D721Med (cell line): ENCODE measurements around the gene ERBB4.

Experiments
- DNase-seq: peaks from one replicate; pipeline ENCODE4 v3.0.0; 2011; ENCODE audit warnings: low spot score; ENCODE audit not compliant: insufficient read length
- FAIRE-seq: peaks from 2 replicates; lab custom pipeline; 2011; peaks lifted over from hg19 to GRCh38; lab: Jason Lieb, UNC
- TF ChIP-seq, protein P1 (sequence below): IDR thresholded peaks from 2 replicates; pipeline ENCODE4 v1.5.1; 2012; ENCODE audit warnings: mild to moderate bottlenecking, control low read depth; ENCODE audit not compliant: insufficient read depth; ENCODE audit errors: missing control alignments

Gene ERBB4

DNA sequence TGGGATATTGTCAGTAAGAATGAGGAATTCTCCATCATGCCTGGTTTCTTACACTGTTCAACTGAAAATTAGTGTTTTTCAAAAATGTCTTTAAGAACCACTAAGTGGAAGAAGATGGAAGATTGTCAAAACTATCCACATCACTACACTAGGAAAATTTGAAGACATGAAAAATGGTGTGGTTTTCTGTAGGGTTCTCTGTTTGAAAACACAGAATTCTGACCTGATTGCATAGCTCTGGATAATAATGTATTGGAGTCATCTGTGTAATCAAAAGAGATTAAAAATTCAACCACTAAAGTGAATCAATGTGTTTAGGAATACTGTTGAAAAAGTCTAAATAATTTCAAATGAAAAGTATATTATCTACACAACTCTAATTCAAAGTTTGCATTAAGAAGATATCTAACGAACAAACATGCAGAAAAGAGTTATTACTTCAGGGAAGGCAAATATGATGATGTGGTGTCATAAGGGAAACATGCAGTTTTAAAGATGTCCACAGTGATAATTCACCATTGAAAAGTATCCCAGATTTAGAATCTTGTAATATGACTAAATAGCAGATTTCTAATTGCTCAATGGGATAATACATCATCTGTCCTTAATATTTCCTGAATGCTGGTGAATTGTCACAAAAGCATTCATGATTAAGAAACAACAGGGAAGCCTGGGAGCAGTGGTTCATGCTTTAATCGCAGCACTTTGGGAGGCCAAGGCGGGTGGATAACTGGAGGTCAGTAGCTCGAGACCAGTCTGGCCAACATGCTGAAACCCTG is 116.9 kb downstream of the ERBB4 start:
- DNase-seq (no peak), FAIRE-seq (no peak)
- TF ChIP-seq, protein P1, sequence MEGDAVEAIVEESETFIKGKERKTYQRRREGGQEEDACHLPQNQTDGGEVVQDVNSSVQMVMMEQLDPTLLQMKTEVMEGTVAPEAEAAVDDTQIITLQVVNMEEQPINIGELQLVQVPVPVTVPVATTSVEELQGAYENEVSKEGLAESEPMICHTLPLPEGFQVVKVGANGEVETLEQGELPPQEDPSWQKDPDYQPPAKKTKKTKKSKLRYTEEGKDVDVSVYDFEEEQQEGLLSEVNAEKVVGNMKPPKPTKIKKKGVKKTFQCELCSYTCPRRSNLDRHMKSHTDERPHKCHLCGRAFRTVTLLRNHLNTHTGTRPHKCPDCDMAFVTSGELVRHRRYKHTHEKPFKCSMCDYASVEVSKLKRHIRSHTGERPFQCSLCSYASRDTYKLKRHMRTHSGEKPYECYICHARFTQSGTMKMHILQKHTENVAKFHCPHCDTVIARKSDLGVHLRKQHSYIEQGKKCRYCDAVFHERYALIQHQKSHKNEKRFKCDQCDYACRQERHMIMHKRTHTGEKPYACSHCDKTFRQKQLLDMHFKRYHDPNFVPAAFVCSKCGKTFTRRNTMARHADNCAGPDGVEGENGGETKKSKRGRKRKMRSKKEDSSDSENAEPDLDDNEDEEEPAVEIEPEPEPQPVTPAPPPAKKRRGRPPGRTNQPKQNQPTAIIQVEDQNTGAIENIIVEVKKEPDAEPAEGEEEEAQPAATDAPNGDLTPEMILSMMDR: no peak

DNA sequence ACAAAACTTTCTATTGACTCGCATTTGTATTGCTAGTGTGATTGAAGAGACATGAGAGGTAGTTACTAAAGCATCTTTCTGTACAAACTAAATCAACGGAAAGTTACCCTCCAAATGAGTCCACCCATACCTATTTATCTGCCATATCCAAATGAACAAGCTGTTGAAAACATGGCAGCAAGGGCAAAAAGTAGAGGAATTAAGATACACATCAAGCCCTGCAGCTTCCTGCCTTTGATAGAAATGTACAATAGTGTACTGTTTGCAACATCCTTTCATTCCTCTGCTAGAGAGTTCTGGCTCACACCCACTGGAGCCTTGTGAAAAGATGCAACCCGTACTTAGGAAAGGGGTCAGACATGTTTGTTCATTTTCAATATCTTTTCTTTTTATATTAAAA is 122.5 kb downstream of the ERBB4 start:
- DNase-seq (no peak), FAIRE-seq (no peak)
- TF ChIP-seq, protein P1: no peak

DNA sequence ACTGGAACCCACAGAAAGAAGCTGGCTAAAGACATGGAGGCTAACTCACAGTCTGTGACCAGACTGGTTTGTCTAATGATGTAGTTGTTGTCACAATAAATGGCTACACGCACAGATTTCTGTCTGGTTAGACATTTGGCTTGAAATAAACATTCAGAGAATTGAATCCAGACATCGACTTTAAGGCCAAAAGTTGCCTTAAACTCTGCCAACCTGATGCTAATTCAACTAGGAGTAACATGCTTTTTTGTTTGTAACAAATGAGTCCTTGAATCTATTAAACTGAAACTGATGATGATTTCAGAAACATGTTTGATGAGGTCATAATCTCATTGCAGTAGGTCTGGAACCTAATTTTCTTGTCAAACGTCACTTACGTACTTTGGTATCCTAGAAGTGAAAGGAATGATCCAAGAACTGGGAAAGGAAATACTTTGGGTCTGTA is 123.8 kb downstream of the ERBB4 start:
- FAIRE-seq (peak; percentile 41), DNase-seq (no peak)
- TF ChIP-seq, protein P1: no peak

DNA sequence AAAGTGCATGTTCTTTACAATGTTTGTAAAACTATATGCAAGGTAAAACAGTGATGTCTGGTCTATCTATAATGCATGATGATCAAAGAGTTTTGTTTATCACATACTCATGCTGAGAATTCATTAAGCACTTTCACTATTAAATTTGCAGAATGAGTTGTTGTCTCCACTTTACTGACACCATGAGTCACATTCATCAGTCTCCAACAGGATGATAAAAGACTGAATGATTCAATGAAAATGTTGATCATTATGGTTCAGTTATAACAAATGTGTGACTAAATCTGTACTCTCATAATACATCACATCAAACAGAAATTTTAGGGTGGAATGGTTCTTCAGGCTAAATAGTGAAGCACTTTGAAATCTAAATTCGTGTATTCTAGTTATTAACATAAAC is 129.0 kb downstream of the ERBB4 start:
- TF ChIP-seq, protein P1: no peak
- FAIRE-seq (no peak), DNase-seq (no peak)

DNA sequence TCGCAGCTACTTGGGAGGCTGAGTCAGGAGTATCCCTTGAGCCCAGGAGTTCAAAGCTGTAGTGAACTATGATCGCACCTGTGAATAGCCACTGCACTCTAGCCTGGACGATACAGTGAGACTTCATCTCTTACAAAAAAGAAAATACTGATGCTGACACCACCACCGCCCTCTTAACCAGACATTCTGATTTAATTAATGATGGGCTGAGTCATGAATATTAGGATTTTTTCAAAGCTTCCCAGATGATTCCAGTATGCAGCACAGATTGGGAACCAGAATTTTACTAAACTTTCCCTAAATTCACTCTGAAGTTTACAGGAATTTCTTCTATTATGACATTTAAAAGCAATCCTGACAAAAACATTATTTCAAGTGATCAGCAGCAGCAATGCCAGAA is 130.1 kb downstream of the ERBB4 start:
- DNase-seq: no peak
- TF ChIP-seq, protein P1: no peak
- no peak for FAIRE-seq

DNA sequence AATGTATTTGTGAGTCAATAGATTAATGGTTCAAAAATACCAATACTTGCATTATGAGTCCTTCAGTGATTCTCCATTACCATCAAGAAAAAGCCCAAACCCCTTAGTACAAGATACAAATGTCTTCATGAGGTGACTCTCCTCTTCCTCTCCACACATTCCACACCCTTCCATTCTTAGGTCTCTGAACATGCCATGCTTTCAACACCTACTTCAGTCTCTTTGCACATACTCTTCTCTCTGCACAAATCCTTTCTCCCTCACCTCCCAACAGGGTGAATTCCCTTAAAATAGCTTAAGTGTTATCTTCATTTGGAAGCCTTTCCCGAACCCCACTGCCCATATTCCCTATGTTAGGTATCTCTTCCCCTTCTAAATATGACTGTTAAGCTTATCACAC is 131.9 kb downstream of the ERBB4 start:
- no peak for DNase-seq
- FAIRE-seq: no peak
- TF ChIP-seq, protein P1: no peak

DNA sequence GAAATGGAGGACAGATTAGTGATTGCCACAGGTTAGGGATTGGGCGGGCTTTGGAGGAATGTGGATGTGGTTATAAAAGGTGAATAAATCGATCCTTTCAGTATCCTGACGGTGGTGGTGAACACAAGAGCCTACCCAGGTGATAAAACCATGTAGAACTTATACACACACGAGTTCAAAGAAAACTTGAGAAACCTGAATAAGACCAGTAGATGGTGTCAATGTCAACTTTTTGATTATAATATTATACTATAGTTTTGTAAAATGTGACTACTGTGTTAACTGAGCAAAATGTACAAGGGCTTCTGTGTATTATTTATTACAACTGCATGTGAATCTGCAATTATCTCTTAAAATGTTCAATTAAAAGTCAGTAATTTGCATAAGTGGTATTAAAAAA is 136.3 kb downstream of the ERBB4 start:
- TF ChIP-seq, protein P1: no peak
- DNase-seq (no peak), FAIRE-seq (no peak)
